ACC112 (cell line): Measurements from ENCODE around the gene NTNG1.

Experiments
- H2AFZ ChIP-seq: fragments of 200-600 bp; sonication (generic); one replicate; pipeline ENCODE4 v1.6.0; 2017; ENCODE audit warnings: antibody characterized with exemption, low read length; ENCODE audit not compliant: unreplicated experiment
- H3K27ac ChIP-seq: fragments of 200-600 bp; sonication (generic); 2 replicates; pipeline ENCODE4 v1.5.1; 2014; ENCODE audit warnings: low read depth, mild to moderate bottlenecking, antibody characterized with exemption, low read length, moderate library complexity
- H3K27me3 ChIP-seq: fragments of 200-600 bp; sonication (generic); 2 replicates; pipeline ENCODE4 v1.6.1; 2014; ENCODE audit warnings: mild to moderate bottlenecking, antibody characterized with exemption, low read length, moderate library complexity, mixed read lengths; ENCODE audit not compliant: insufficient read depth
- H3K36me3 ChIP-seq: fragments of 200-600 bp; sonication (generic); 2 replicates; pipeline ENCODE4 v1.6.1; 2016; ENCODE audit warnings: mild to moderate bottlenecking, antibody characterized with exemption, low read length, moderate library complexity, mixed read lengths; ENCODE audit not compliant: insufficient read depth
- H3K4me1 ChIP-seq: fragments of 200-600 bp; sonication (generic); one replicate; pipeline ENCODE4 v1.6.1; 2016; ENCODE audit warnings: low read length, mixed read lengths; ENCODE audit not compliant: insufficient read depth, unreplicated experiment, control insufficient read depth
- H3K4me3 ChIP-seq: fragments of 200-600 bp; sonication (generic); 2 replicates; pipeline ENCODE4 v1.5.1; 2014; ENCODE audit warnings: mild to moderate bottlenecking, low read depth, low read length
- H3K79me2 ChIP-seq: fragments of 200-600 bp; sonication (generic); one replicate; pipeline ENCODE4 v1.6.0; 2016; ENCODE audit warnings: low read length; ENCODE audit not compliant: control insufficient read depth, unreplicated experiment, insufficient read depth

The NTNG1 gene

DNA sequence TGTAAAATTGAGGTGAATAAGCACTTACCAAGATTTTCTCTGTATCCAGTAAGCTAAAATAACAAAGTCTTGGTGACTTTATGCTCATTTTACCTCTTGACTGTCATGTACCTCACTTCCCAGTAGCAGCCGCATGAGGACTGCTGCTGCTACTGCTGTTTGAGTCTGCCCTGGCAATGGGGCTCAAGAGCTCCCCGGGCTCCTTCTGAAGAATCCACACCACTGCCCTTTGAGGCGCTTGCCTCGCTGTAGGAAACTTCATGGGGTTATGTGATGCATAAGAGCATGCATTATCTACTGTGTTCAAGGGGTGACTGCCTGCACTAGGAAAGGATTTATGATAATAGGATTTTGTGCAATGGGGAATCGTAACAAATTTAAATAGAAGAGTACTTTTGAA, 113.5 kb downstream of the NTNG1 start:
- H3K36me3 ChIP-seq = no peaks in the 10 kb centered on the region
- H3K4me1 ChIP-seq = no peaks in the 10 kb centered on the region
- H3K27me3 ChIP-seq = no peaks in the 10 kb centered on the region
- no peak overlapping the region for H3K27ac ChIP-seq
- H3K4me3 ChIP-seq = no peak overlapping the region
- H2AFZ ChIP-seq = no peak overlapping the region
- H3K79me2 ChIP-seq = no peaks in the 10 kb centered on the region

DNA sequence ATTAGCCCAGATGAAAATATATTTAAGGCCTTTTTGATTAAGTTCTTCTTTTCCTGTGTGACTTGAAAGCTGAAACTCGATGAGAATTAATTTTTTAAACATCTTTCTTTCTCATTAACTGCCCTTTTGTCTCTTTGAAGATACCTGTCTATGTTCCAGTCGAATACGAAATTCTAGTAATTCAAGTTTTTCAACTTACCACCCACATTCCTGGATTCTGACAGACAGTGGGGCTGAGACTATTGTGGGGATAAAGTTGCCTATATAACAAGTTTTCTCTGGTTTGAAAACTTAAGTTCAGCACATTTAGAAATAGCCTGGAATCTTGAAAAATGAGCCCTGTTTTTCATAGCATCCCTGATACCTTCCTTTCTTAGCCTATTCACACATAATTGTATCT, 114.6 kb downstream of the NTNG1 start:
- no peak overlapping the region for H3K4me3 ChIP-seq
- H3K27me3 ChIP-seq = no peaks in the 10 kb centered on the region
- H3K27ac ChIP-seq = no peak overlapping the region
- no peaks in the 10 kb centered on the region for H3K79me2 ChIP-seq
- H3K36me3 ChIP-seq = no peaks in the 10 kb centered on the region
- no peaks in the 10 kb centered on the region for H3K4me1 ChIP-seq
- H2AFZ ChIP-seq = no peak overlapping the region

DNA sequence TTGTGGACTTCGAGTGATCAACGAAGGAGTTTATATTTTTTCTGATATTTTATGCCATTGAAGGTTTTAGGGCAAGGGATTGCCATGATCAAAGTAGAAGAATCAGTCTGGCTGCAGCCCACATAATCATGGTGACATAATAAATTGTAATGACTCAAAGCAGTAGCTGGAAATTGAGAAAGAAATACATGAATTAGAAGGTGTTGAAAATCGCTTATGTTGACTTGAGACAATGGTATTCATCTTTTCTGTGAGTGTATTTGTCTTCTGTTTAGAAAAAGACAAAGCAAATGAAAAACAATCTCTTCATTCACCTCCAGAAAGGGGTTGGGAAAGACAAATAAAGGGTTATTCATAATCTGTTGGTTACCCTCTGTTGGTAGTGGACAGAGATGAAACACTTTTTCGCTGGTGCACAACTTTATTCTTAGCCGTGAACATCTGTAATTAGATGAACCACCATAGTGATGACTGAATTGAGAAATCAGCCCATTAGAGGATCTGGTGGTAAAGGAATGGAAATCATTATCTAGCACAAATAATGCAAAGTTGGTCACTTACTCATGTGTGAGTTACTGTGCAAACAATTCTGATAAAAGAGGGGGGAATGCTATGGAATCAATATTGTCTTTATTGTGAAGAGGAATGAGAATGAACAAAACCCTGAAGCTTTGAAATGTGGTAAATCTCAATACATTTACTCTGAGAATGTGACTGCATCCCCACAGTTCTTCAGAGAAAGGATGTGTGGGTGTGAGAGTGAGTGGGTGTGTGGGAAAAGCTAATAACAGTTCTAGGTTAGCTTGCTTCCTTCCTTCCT, 121.8 kb downstream of the NTNG1 start:
- no peak overlapping the region for H3K27ac ChIP-seq
- H3K4me3 ChIP-seq = no peak overlapping the region
- H3K4me1 ChIP-seq = no peaks in the 10 kb centered on the region
- H3K79me2 ChIP-seq = no peaks in the 10 kb centered on the region
- H2AFZ ChIP-seq = no peak overlapping the region
- no peaks in the 10 kb centered on the region for H3K36me3 ChIP-seq
- H3K27me3 ChIP-seq = no peaks in the 10 kb centered on the region

DNA sequence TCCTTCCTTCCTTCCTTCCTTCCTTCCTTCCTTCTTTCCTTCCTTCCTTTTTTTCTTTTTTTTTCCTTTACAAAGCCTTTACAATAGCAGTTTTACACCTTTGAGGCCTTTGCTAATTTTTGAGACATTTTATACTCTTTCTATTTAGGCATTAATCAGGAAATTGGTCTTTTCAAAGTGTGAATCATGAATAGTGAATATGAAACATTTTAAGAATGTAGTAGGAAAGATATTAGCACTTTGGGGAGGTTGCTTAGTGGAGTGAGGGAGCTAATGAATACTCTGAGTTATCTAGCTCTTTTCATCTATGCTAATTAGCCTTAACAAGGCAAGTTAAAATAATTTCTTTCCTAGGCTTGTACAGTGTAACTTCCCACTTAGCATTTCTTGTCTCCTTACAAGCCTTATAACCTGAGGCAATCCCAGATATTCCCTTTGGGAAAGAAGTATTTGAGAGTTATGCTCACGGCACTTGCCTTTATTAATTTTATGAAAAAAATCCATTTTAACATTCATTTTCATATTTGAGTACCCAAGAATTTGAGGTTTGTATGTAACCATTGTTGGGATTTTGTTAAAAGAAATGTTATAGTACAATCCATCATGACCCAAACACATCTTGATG, 122.6 kb downstream of the NTNG1 start:
- Histone ChIP-seq H3K27ac (no peak overlapping the region), H3K36me3 (no peaks in the 10 kb centered on the region), H3K27me3 (no peaks in the 10 kb centered on the region), H2AFZ (no peak overlapping the region), H3K4me1 (no peaks in the 10 kb centered on the region), H3K4me3 (no peak overlapping the region), H3K79me2 (no peaks in the 10 kb centered on the region)

DNA sequence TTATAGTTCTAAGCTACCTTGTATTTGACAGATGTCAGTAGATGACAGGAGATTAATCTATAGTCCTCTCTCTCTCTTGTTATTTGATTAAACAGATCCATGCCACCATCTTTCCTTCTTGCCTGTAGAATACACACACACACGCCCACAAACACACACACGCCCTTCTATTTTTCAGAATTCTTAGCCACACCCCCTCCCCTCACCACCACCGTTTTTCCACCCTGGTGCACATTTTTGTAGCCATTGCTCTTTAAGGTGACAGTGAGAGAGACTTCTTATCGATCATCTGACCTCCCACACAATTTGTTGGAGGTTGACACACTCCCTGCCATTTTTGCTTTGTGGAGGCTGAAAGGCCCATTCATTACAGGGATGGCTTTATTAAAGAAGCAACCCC, 123.2 kb downstream of the NTNG1 start:
- Histone ChIP-seq H3K4me1 (no peaks in the 10 kb centered on the region), H3K27me3 (no peaks in the 10 kb centered on the region), H3K36me3 (no peaks in the 10 kb centered on the region), H3K4me3 (no peak overlapping the region), H2AFZ (no peak overlapping the region), H3K27ac (no peak overlapping the region), H3K79me2 (no peaks in the 10 kb centered on the region)

DNA sequence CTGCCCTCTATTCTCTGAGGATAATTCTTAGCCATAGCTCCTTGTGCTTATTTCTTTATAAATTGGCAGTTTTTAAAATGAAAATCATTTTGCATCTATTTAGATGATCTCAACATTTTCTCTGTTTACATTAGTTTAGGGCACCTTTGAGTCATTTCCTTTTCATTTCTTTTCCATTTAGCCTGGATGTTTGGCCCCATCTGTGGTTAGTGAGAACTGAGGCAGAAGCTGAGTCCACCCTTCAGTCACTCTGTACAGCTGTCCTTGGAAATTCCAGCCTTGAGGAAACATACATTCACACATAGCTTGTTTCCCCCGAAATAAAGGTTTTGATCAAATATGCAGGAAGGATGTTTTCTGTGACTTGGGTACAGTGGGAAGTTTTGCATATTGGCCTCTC, 123.7 kb downstream of the NTNG1 start:
- H3K4me1 ChIP-seq = no peaks in the 10 kb centered on the region
- no peak overlapping the region for H2AFZ ChIP-seq
- no peaks in the 10 kb centered on the region for H3K27me3 ChIP-seq
- H3K79me2 ChIP-seq = no peaks in the 10 kb centered on the region
- no peaks in the 10 kb centered on the region for H3K36me3 ChIP-seq
- H3K27ac ChIP-seq = no peak overlapping the region
- no peak overlapping the region for H3K4me3 ChIP-seq

DNA sequence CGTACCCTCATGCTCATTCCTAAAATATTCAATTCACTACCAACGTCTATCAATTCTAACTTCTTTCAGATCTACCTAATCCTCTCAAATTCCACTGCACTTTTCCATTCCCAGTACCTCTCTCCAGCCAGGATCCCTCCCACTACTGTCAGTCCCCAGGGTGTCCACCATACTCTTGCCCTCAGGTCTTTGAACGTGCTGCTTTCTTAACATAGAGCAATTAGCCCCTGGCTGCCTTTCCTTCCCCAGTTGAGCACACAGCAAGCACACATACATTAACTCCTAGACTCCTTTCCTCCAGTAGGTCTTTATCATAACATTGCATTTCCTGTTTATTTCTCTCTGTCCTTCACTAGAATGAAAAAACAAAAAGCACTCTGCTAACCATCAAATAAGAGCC, 126.7 kb downstream of the NTNG1 start:
- no peak overlapping the region for H2AFZ ChIP-seq
- no peaks in the 10 kb centered on the region for H3K36me3 ChIP-seq
- H3K4me3 ChIP-seq = no peak overlapping the region
- H3K27me3 ChIP-seq = no peaks in the 10 kb centered on the region
- H3K27ac ChIP-seq = no peak overlapping the region
- no peaks in the 10 kb centered on the region for H3K4me1 ChIP-seq
- H3K79me2 ChIP-seq = no peaks in the 10 kb centered on the region

DNA sequence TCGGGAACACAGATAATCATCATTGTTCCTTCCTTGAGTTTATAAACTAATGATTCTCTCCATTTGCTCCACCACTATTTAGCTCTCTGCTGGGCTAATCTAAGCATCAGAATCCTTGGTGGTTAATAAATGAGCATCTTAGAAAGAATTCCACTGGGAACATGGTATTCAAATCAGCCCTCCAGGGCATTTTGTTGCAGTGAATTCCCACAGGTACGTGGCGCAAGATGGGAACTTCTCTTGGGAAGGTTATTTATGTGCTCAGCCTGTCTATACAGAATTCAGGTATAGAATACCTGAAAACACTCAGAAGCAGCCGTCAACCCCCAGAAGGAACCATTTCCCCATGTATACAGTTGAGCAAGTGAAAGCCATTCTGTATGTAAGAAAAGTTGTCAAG, 131.5 kb downstream of the NTNG1 start:
- Histone ChIP-seq H3K27me3 (no peaks in the 10 kb centered on the region), H3K4me1 (no peaks in the 10 kb centered on the region)

DNA sequence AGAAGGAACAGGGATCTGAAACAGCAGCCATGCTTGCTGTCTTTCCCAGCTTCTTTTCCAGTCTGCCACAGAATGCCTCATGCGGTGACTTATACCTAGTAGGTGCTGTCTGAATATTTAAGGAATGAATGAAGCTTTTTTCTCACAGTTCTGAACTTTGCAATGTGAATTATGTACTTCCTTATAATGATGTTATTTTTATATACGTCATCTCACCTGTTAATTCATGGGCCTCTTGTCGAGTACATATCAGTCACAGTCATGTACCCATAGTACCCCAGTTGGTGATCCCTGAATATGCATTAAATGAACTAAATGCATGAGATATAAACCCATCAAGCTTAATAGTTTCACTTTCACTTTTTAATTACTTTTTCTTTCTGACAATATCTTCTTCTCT, 132.7 kb downstream of the NTNG1 start:
- Histone ChIP-seq H3K79me2 (no peaks in the 10 kb centered on the region), H3K4me1 (no peaks in the 10 kb centered on the region), H2AFZ (no peak overlapping the region), H3K27me3 (no peaks in the 10 kb centered on the region), H3K27ac (no peak overlapping the region), H3K36me3 (no peaks in the 10 kb centered on the region), H3K4me3 (peak overlapping the region; percentile 46; the same call in 1 of the 2 replicates)

More for the DNA sequence above, 131.5 kb downstream of the NTNG1 start:
- Histone ChIP-seq H3K27ac (no peak overlapping the region), H3K4me3 (no peak overlapping the region), H2AFZ (no peak overlapping the region), H3K36me3 (no peaks in the 10 kb centered on the region), H3K79me2 (no peaks in the 10 kb centered on the region)

DNA sequence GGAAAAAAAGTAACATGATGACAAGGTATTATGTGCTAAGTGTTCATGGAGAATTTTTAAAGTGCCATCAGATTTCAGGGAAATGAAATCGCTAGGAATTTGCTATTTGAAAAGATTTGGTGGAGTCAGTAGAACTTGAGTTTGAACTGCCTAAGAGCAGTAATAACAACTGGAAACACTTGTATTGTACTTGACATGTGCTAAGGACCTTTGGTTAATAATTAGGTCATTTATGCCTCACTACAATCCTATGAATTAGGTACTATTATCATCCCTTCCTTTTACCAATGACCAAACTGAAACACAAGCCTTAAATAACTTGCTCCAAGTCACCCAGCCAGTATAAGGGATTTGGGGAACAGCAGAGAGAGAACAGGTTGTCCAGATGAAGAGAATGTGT, 133.4 kb downstream of the NTNG1 start:
- 0 out of 2 replicates have a peak overlapping the region, but pooled peaks have one; percentile 46 for H3K4me3 ChIP-seq
- H3K27ac ChIP-seq = no peak overlapping the region
- no peak overlapping the region for H2AFZ ChIP-seq
- no peaks in the 10 kb centered on the region for H3K79me2 ChIP-seq
- no peaks in the 10 kb centered on the region for H3K4me1 ChIP-seq
- no peaks in the 10 kb centered on the region for H3K36me3 ChIP-seq
- H3K27me3 ChIP-seq = no peaks in the 10 kb centered on the region

DNA sequence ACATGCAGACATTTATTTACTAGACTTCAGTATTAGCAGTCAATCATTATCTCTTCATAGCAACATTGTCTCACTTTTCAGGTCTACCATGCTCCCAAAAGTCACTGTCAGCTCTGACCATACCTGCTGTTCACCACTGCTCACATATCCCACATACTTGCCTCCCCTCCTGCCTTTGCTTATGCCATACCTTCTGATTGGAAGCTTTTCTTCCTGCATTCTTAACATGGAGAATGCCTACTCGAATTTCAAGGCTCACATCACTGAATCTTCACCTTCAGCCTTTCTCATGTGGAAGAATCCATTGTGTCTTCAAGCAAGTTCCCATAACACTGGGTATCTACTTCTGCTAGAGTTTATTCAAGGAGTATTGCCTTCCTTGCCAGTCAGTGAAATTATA, 135.4 kb downstream of the NTNG1 start:
- Histone ChIP-seq H3K36me3 (no peaks in the 10 kb centered on the region), H3K27ac (no peak overlapping the region), H3K4me1 (no peaks in the 10 kb centered on the region), H3K27me3 (no peaks in the 10 kb centered on the region), H3K4me3 (no peak overlapping the region), H3K79me2 (no peaks in the 10 kb centered on the region), H2AFZ (no peak overlapping the region)
